Esophagus mucosa (tissue), 1 donor: ENCODE results near the gene TSC22D1. TPM values are rescaled to one million over a fixed set of nuclear protein-coding genes. Genes with fewer than 3 reads are reported as not detected.

Source experiments
- total RNA-seq: library from RNA; stranded (reverse); gene quantifications from one replicate; pipeline ENCODE4 v1.2.4, GENCODE V29; 2023
- donor health status: DM: yes; HTN: yes; CAD: no.

TSC22D1 gene
- total RNA-seq, 1 donor from 2014 or later, result 23.2 TPM

Other genes with a start within 250 kb of the TSC22D1 start
- 1.2 TPM for gene SERP2, start 202.5 kb downstream of the TSC22D1 start, total RNA-seq